Hematopoietic multipotent progenitor cell treated with erythropoietin and hydrocortisone succinate and interleukin-3 and kit ligand, for 17 days (in vitro differentiated cells): ENCODE results near the gene TMEM207.

ENCODE experiments used
- DNase-seq: peaks from one replicate; pipeline ENCODE4 v3.0.0-alpha.2; 2015; ENCODE audit warnings: low spot score

The TMEM207 gene

DNA sequence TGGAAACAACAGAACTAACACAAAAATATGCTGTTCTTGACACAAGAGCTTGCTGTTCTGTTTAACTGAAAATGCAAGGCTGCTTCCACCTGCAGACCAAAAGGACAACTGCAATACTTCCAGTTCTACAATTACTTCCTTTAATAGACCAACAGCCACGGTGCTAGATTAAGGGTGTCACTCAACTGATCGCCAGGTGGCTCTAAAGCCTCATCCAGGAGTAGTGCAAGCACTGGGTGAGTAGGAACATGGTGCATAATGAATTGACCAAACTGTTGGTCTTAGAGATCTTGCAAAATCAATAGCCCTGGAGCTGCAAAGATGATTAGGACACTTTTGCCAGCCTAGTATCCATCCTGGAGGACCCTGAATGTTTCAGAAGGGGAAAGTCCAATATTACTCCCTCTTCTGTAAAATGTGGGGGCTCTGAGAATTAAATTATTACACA, 65.4 kb downstream of the TMEM207 start:
- DNase-seq: no peak

DNA sequence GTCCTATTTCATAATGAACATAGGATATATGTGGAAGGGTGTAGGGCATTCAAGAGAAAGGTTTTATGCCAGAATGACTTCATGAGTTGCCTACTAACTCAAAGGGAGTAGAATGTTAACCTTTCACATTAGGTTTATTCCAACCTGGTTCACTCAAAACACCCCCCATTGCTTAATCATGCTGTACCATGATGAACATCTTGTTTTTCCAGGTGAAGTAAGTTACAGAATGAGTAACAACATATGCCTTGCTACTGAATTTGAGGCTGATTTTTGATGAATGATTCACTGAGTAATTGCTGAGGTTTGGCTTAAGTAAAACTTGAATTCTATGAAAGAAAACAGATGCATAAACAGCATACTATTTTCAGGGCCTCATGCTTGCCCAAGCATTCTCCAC, 67.6 kb downstream of the TMEM207 start:
- no peak for DNase-seq

DNA sequence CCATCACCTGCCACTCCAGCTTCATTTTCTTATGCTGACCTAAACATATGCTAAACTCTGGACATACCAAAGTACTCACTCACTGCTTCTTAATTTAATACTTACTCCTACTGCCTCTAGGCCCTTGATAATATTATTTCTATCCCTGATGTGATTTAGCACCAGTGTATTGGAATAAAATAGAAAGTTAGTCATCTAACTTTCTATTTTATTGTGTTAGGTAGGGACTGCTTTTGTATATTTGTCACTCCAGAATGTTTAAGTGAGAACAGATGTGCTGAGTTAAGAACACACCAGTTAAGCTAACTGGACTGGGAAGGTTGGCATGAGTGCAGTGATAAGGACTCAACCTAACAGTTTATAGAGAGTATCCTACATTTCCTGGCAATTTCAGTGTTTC, 68.3 kb downstream of the TMEM207 start:
- DNase-seq: no peak

DNA sequence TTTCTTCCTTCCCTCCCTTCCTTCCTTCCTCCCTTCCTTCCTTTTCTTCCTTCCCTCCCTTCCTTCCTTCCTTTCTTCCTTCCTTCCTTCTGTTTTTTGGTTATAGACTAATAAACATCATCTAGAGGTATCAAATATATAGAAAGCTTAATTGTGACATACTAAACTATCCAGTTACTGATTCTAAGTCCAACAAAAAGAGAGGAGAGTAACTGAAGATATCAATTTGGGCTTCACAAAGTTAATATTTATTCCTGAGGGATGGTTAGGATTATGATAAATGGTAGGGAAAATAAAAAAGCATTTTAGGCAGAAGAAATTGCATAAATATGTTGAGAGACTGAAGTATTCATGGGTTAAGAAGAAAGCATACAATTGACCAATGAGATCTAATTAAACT, 69.5 kb downstream of the TMEM207 start:
- DNase-seq: no peak
